Activated CD4-positive, alpha-beta memory T cell treated with anti-CD3 and anti-CD28 coated beads for 36 hours (primary cell): ENCODE results near the gene SH3TC2. TPM values are rescaled to one million over a fixed set of nuclear protein-coding genes. Genes with fewer than 3 reads are reported as not detected.

Experiments used
- CTCF ChIA-PET: fragments of 350-600 bp; sonication (Branson Sonifier 250); formaldehyde crosslinking; loops from one replicate; lab custom pipeline; 2021; ENCODE audit warnings: antibody characterized with exemption, inconsistent platforms; lab: Charles Lee
- POLR2A ChIA-PET: fragments of 350-600 bp; sonication (Branson Sonifier 250); formaldehyde crosslinking; loops from one replicate; lab custom pipeline; 2021; ENCODE audit warnings: antibody characterized with exemption; lab: Charles Lee
- DNase-seq: peaks from one replicate; pipeline ENCODE4 v3.0.0-alpha.2; 2020
- H3K27ac Mint-ChIP-seq: one replicate; pipeline ENCODE4 v1.8.0; 2021; ENCODE audit warnings: mixed read lengths
- H3K27me3 Mint-ChIP-seq: one replicate; pipeline ENCODE4 v1.8.0; 2021; ENCODE audit warnings: mixed read lengths
- H3K36me3 Mint-ChIP-seq: one replicate; pipeline ENCODE4 v1.8.0; 2021; ENCODE audit warnings: mixed read lengths
- H3K4me1 Mint-ChIP-seq: one replicate; pipeline ENCODE4 v1.8.0; 2021; ENCODE audit warnings: low read depth, mixed read lengths
- H3K4me3 Mint-ChIP-seq: one replicate; pipeline ENCODE4 v1.8.0; 2021; ENCODE audit warnings: mild to moderate bottlenecking, mixed read lengths
- H3K9me3 Mint-ChIP-seq: one replicate; pipeline ENCODE4 v1.8.0; 2021; ENCODE audit warnings: mixed read lengths
- intact Hi-C: fragments of 100-400 bp; cut with micrococcal nuclease; formaldehyde crosslinking; loops from one replicate; pipeline ENCODE4 v1.15.1; 2023
- total RNA-seq, 2 experiments: library from RNA; stranded (reverse); gene quantifications; one replicate each; pipeline ENCODE4 v1.2.3, GENCODE V29; 2021

The SH3TC2 gene
- total RNA-seq, 2 experiments from 2014 or later = not detected

DNA sequence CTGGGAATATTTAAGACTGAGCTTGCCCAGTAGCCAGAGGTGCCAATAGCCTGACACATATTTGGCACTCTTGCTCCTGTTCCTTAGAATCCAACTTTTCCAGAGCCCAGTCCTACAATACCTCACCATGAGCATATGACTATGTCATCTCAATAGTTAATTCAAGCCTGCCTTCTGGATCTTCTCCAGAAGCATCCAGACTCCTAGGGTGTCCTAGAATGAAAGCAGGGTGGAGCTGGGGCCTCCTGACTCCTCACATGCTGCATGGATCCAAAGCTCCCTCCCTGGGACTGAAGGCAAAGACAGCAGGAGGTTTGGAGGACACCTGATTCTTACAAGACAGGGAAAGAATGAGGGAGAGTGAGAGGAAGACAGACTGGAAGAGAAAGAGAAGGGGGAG, 37.9 kb downstream of the SH3TC2 start:
- H3K27ac Mint-ChIP-seq = no peak overlapping the region
- POLR2A ChIA-PET = no interaction called here

DNA sequence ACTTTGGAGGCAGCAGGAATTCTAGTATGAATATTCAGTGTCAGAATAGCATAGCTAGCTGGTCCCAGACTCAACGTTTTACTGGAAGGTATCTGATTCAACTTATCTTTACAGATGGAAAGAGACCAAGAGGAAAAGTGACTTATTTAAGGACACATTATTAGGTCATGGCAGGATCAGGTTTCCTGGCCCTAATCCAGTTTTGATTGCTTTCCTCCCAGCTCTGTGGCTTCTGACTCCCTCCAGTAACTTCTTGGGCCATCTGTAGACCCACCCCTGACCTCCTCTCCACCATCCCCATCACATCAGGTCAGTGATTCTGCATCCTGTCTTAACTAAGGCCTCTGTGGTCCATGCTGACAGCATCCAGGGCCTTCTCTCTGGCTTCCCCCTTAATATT, 38.4 kb downstream of the SH3TC2 start:
- POLR2A ChIA-PET = no interaction called here
- peaks cover 3% of the 10 kb centered on the region for H3K27me3 Mint-ChIP-seq
- CTCF ChIA-PET = interaction anchor here (1.0 to 2.2 kb wide), 4 partner anchors 11 to 293 kb away, joined by 3 to 16 read pairs (median 6); no protein-coding TSS in a partner anchor
- intact Hi-C loops = no loop called here
- no peak for DNase-seq
- peaks cover 5% of the 10 kb centered on the region for H3K9me3 Mint-ChIP-seq
- no peak overlapping the region for H3K4me3 Mint-ChIP-seq
- no peaks in the 10 kb centered on the region for H3K36me3 Mint-ChIP-seq
- H3K27ac Mint-ChIP-seq = no peak overlapping the region
- H3K4me1 Mint-ChIP-seq = peaks cover 2% of the 10 kb centered on the region

More for the DNA sequence above, 37.9 kb downstream of the SH3TC2 start:
- intact Hi-C loops = no loop called here
- CTCF ChIA-PET = interaction anchor here (1.1 to 2.2 kb wide), 2 partner anchors 10 to 294 kb away, joined by 5 to 16 read pairs; no protein-coding TSS in a partner anchor
- no peak for DNase-seq
- H3K27me3 Mint-ChIP-seq = no peaks in the 10 kb centered on the region
- no peaks in the 10 kb centered on the region for H3K36me3 Mint-ChIP-seq
- H3K4me1 Mint-ChIP-seq = no peaks in the 10 kb centered on the region
- H3K9me3 Mint-ChIP-seq = peaks cover 5% of the 10 kb centered on the region
- no peak overlapping the region for H3K4me3 Mint-ChIP-seq

DNA sequence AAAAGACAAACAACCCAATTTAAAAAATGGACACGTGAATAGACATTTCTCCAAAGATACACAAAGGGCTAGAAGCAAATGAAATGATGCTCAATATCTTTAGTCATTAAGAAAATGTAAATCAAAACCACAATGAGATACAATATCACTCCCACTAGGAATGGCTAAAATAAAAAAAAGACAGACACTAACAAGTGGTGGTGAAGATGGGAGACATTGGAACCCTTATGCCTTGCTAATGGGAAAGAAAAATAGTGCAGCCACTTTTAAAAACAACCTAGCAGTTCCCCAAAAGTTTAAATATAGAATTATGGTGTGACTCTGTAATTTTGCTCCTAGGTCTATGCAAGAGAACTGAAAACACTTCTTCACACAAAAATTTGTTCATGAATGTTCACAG, 40.7 kb downstream of the SH3TC2 start:
- Mint-ChIP-seq H3K27me3 (peaks cover 6% of the 10 kb centered on the region), H3K4me1 (peaks cover 13% of the 10 kb centered on the region), H3K9me3 (peaks cover 5% of the 10 kb centered on the region), H3K27ac (no peak overlapping the region), H3K36me3 (no peaks in the 10 kb centered on the region), H3K4me3 (no peak overlapping the region)
- POLR2A ChIA-PET = no interaction called here
- CTCF ChIA-PET = no interaction called here
- intact Hi-C loops = no loop called here
- DNase-seq = no peak

DNA sequence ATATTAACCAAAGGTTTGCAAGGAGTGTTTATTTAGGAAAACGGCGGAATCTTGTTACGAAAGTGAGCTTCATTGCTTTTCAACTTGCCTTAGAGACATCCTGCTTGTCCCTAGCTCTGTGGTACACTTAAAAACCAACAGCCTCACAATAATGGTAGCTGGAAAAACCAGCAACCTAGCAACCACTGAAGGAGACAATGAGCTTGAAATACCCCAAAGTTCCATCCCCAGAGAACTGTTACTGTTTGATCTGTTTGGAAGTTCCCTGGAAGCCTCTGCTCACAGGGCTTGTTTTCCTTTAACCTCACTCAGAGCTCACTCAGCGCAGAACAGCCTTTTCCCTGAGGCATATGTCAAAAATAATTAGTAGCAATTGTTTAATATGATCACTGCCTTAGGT, 43.2 kb downstream of the SH3TC2 start:
- intact Hi-C loops = no loop called here
- no peak overlapping the region for H3K27ac Mint-ChIP-seq
- no peak overlapping the region for H3K4me3 Mint-ChIP-seq
- H3K9me3 Mint-ChIP-seq = peaks cover 5% of the 10 kb centered on the region
- no peak for DNase-seq
- no peaks in the 10 kb centered on the region for H3K36me3 Mint-ChIP-seq
- CTCF ChIA-PET = interaction anchor here (1.2 to 1.4 kb wide), 2 partner anchors 15 to 62 kb away, joined by 3 to 6 read pairs; no protein-coding TSS in a partner anchor
- peaks cover 13% of the 10 kb centered on the region for H3K4me1 Mint-ChIP-seq
- POLR2A ChIA-PET = no interaction called here
- peaks cover 8% of the 10 kb centered on the region for H3K27me3 Mint-ChIP-seq

DNA sequence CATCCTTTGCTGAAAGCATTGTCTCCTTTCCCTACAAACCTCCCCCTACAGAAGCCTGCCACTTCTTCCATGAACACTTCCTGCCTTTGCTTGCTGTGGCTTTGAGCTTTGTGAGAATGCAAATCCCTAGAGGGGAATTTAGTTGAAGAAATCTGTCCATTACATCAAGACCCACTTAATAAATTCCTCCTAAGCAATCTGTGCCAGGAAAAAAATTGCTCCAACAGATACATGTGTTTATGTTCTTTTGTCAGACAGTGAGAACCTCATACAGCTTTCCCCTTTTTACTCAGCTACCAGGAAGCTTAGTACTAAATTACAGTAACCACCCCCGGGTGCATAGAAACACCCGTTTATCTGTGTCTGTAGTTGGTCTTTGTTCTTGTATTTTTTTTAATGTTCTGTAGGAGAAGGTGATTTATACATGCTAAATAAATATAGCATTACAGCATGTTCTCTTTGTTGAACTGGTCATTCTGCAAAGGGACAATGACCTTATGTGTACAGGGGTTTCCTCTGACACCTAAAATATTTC, 43.9 kb downstream of the SH3TC2 start:
- H3K9me3 Mint-ChIP-seq = peaks cover 5% of the 10 kb centered on the region
- no peaks in the 10 kb centered on the region for H3K36me3 Mint-ChIP-seq
- peaks cover 13% of the 10 kb centered on the region for H3K4me1 Mint-ChIP-seq
- peak overlapping the region; percentile 39 for H3K27ac Mint-ChIP-seq
- ChIA-PET POLR2A (no interaction called here), CTCF (interaction anchor here (1.4 kb wide), 1 partner anchor 16 kb away, joined by 6 read pairs; no protein-coding TSS in a partner anchor)
- DNase-seq = no peak
- H3K4me3 Mint-ChIP-seq = no peak overlapping the region
- intact Hi-C loops = no loop called here
- peaks cover 8% of the 10 kb centered on the region for H3K27me3 Mint-ChIP-seq

DNA sequence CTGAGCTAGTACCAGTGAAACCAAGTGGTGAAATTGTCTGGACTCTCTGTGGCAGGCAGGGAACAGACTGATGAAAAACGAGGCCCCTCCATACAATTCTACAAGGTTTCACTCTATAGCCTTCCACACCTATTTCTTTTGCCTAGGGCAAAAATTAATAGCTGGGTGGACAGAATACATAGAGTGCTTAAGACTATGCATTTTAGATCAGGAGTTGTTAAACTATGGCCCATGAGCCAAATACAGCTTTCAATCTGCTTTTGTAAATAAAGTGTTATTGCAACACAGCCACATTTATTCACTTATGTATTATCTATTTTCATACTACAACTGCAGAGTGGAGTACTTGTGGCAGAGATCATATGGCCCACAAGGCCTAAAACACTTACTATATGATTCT, 45.2 kb downstream of the SH3TC2 start:
- H3K4me1 Mint-ChIP-seq = peaks cover 13% of the 10 kb centered on the region
- ChIA-PET POLR2A (no interaction called here), CTCF (interaction anchor here (1.2 to 1.7 kb wide), 2 partner anchors 18 to 19 kb away, joined by 4 to 5 read pairs; no protein-coding TSS in a partner anchor)
- H3K4me3 Mint-ChIP-seq = no peak overlapping the region
- H3K27ac Mint-ChIP-seq = no peak overlapping the region
- H3K27me3 Mint-ChIP-seq = peaks cover 8% of the 10 kb centered on the region
- DNase-seq = no peak
- H3K9me3 Mint-ChIP-seq = peaks cover 5% of the 10 kb centered on the region
- H3K36me3 Mint-ChIP-seq = no peaks in the 10 kb centered on the region
- intact Hi-C loops = no loop called here

DNA sequence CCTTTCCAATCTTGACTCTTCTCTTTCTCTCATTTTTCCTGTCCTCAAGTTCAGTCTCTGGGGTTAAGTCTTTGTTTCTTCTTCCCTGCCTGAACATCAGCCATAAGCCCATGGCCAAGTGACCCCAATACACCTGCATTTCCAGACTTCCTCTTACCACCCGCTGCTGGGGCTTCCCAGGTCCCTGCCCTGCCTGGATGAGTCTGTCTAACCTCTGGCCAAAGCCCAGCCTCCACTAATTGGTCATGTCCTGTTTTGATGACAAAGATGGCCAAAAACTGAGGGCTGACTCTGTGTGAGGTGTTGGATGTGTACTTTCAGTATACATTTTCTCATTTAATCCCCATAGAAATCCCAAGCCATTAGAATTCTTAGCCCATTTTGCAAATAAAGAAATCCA, 47.3 kb downstream of the SH3TC2 start:
- DNase-seq = no peak
- Mint-ChIP-seq H3K4me1 (peaks cover 13% of the 10 kb centered on the region), H3K27ac (no peak overlapping the region), H3K9me3 (no peaks in the 10 kb centered on the region), H3K4me3 (no peak overlapping the region), H3K27me3 (peaks cover 8% of the 10 kb centered on the region), H3K36me3 (no peaks in the 10 kb centered on the region)
- intact Hi-C loops = no loop called here
- POLR2A ChIA-PET = no interaction called here
- CTCF ChIA-PET = no interaction called here

DNA sequence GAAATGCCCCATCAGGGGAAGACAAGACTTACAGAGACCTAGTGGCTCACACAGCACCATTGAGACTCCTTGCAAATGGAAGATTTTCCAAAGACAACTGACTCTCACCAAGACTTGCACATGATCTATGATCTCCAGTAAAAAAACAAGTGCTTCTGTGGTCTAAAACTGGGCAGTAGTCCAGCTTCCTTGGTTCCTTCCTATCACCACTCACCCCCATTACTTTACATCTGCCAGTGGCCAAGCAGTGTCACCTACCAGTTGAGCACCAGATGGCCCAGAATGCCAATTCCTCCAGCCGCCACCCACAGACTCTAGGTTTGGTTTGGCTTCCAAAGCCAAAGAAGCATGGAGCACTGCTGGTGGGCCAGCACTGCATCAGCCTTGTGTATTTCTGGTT, 47.7 kb downstream of the SH3TC2 start:
- no peaks in the 10 kb centered on the region for H3K36me3 Mint-ChIP-seq
- H3K27ac Mint-ChIP-seq = no peak overlapping the region
- H3K9me3 Mint-ChIP-seq = no peaks in the 10 kb centered on the region

DNA sequence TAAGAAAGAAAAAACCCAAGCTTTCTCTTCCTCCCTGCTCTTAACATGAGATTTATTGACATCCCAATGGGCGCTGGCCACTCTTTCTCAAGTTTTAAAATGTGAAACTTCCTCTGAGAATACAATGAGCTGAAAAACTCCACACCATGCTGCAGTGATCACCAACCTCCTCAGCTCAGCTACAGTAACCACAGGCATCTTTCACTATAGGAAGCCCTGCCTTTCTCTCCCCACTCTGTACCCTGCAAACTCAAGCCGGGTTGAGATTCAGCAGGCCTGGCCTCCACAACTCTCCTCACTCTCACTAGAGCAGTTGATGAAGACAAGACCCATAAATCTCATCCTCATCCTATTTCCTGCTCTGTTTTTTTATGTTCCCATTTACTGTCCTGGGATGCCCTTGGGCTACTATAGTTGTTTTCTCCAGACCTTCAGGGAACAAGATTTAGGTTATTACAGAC, 48.3 kb downstream of the SH3TC2 start:
- Mint-ChIP-seq H3K4me1 (peaks cover 12% of the 10 kb centered on the region), H3K4me3 (no peak overlapping the region), H3K36me3 (no peaks in the 10 kb centered on the region), H3K27ac (no peak overlapping the region), H3K27me3 (peaks cover 6% of the 10 kb centered on the region), H3K9me3 (no peaks in the 10 kb centered on the region)
- POLR2A ChIA-PET = no interaction called here
- intact Hi-C loops = no loop called here
- no peak for DNase-seq
- CTCF ChIA-PET = interaction anchor here (1.3 kb wide), 1 partner anchor 20 kb away, joined by 3 read pairs; no protein-coding TSS in a partner anchor

More for the DNA sequence above, 47.7 kb downstream of the SH3TC2 start:
- no peak for DNase-seq
- intact Hi-C loops = no loop called here
- POLR2A ChIA-PET = no interaction called here
- Mint-ChIP-seq H3K4me3 (no peak overlapping the region), H3K27me3 (peaks cover 8% of the 10 kb centered on the region), H3K4me1 (peaks cover 13% of the 10 kb centered on the region)
- CTCF ChIA-PET = no interaction called here

DNA sequence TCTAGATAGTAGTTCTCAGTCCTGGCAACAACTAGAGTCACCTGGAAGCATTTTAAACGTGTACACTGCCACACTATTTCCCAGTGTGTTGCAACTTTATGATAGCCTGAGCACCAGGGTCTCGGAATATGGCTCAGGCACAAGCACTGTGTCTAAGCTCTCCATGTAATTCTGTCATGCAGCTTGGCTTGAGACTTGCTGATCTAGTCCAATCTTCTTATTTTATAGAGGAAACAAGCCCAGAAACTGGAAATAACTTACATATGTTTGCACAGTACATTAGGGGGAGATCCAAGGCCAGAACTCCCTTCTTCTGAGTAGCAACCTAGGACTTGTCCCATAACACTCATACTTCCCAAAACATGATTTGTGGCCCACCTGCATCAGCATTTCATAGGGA, 49.1 kb downstream of the SH3TC2 start:
- POLR2A ChIA-PET = no interaction called here
- no peaks in the 10 kb centered on the region for H3K36me3 Mint-ChIP-seq
- no peak for DNase-seq
- CTCF ChIA-PET = interaction anchor here (1.3 kb wide), 1 partner anchor 21 kb away, joined by 3 read pairs; no protein-coding TSS in a partner anchor
- H3K27me3 Mint-ChIP-seq = peaks cover 2% of the 10 kb centered on the region
- no peaks in the 10 kb centered on the region for H3K9me3 Mint-ChIP-seq
- intact Hi-C loops = no loop called here
- H3K4me1 Mint-ChIP-seq = peaks cover 4% of the 10 kb centered on the region
- no peak overlapping the region for H3K4me3 Mint-ChIP-seq
- H3K27ac Mint-ChIP-seq = no peak overlapping the region

DNA sequence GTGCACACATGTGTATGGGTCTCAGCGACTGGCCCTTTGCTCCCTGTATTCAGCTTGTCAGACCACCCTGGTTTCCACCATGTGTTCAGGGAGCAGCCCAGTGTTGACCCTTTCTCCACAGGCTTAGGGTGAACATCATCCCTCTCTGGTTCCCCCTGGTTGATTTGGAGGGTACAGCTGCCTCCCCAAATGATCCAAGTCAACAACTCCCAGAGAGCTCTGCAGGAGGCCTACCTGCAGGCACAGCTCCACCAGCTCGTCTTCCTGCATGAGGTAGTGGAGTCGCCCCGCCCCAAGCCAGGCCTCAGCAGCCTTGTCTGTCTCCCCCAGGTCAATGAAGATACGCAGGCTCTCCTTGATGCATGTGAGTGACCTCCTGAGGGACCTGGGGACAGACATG, 50.5 kb downstream of the SH3TC2 start:
- no peak for DNase-seq
- Mint-ChIP-seq H3K9me3 (no peaks in the 10 kb centered on the region), H3K4me3 (no peak overlapping the region), H3K4me1 (no peaks in the 10 kb centered on the region), H3K36me3 (no peaks in the 10 kb centered on the region), H3K27me3 (peaks cover 1% of the 10 kb centered on the region), H3K27ac (no peak overlapping the region)
- POLR2A ChIA-PET = no interaction called here
- CTCF ChIA-PET = interaction anchor here (0.8 to 1.6 kb wide), 4 partner anchors 10 to 568 kb away, joined by 3 to 5 read pairs (median 4); no protein-coding TSS in a partner anchor
- intact Hi-C loops = no loop called here

DNA sequence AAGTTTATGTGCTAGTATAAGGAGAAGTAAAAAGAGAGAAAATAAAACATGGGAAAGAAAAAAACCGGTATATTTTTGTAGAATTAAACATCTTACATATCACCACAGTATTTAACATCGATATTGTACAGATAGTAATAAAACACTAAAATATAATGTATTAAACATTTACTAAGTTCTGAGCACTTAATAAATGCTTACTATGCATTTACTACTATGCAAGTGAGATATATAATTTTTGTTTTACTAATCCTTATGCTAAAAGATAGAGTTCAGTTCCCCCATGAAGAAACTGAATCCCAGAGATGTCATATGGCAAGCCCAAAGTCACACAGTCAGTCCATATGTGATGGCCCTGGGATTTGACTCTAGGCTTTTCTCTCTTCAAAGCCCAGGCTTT, 51.1 kb downstream of the SH3TC2 start:
- H3K36me3 Mint-ChIP-seq = no peaks in the 10 kb centered on the region
- ChIA-PET POLR2A (no interaction called here), CTCF (interaction anchor here (0.8 to 1.6 kb wide), 3 partner anchors 10 to 567 kb away, joined by 3 to 5 read pairs (median 3); no protein-coding TSS in a partner anchor)
- no peaks in the 10 kb centered on the region for H3K4me1 Mint-ChIP-seq
- no peak overlapping the region for H3K4me3 Mint-ChIP-seq
- no peaks in the 10 kb centered on the region for H3K9me3 Mint-ChIP-seq
- intact Hi-C loops = no loop called here
- H3K27ac Mint-ChIP-seq = no peak overlapping the region
- no peak for DNase-seq
- H3K27me3 Mint-ChIP-seq = peaks cover 1% of the 10 kb centered on the region
